Esophagus muscularis mucosa (tissue), 4 donors: ENCODE data around the gene PMAIP1.

ENCODE experiments used
- CTCF ChIP-seq, 3 experiments: fragments of 200-600 bp in 2 of 3; fragments of 450-650 bp in 1 of 3; sonication (generic) in 2 of 3; IDR thresholded peaks; one replicate each; pipeline ENCODE4 v1.5.1; 2017 to 2019; ENCODE audit warnings: antibody characterized with exemption in 3 of 3, mild to moderate bottlenecking in 2 of 3, moderate library complexity in 1 of 3
- EP300 ChIP-seq: sonication (generic); formaldehyde crosslinking; IDR thresholded peaks from one replicate; pipeline ENCODE4 v1.6.1; 2017; ENCODE audit warnings: antibody characterized with exemption
- POLR2A ChIP-seq: fragments of 450-650 bp; IDR thresholded peaks from one replicate; pipeline ENCODE4 v1.6.1; 2017; ENCODE audit warnings: antibody characterized with exemption, moderate library complexity, mild to moderate bottlenecking, low read depth
- POLR2AphosphoS5 ChIP-seq, 2 donors: sonication (generic); formaldehyde crosslinking; IDR thresholded peaks; one replicate each; pipeline ENCODE4 v1.6.1; 2017; ENCODE audit warnings: antibody characterized with exemption in 2 of 2

- TF ChIP-seq POLR2A (no peak), CTCF (IDR thresholded peaks at IDR 0.05) (no peak), EP300 (no peak), POLR2AphosphoS5 (IDR thresholded peaks at IDR 0.05) (no peak)
Observed at GRCh38 chr18:59923539-59924196, 23.9 kb downstream of the PMAIP1 start.
